ENCODE measurements around the gene SCMH1. TPM values are rescaled to one million over a fixed set of nuclear protein-coding genes. Genes with fewer than 3 reads are reported as not detected.

SCMH1 gene
- total and polyA plus RNA-seq, 2 donors (not counting 3 experiments of a cell fraction or from before 2014, with no cell fraction given), result 39.9 to 40.7 TPM

- intact Hi-C loops (cut with micrococcal nuclease) (loop anchor here (1.0 kb wide), 1 partner anchor 24 kb away; no protein-coding TSS in a partner anchor), dilution Hi-C loops (cut with MboI; ENCODE audit: extremely low pct_ligation_motif_present, low sequenced_read_pairs) (no loop called here)
- Histone ChIP-seq H3K9me1 (replicated peaks; ENCODE audit: control insufficient read depth, extremely low read depth, insufficient read depth, low read length) (no peaks in the 10 kb centered on the region), H3K4me3 (replicated peaks in 1 of 3; ENCODE audit: insufficient read depth in 1 of 3, low read depth in 1 of 3, low read length in 3 of 3) (peak within 1 kb of the TSS; percentile 60 to 69 (median 69)), H3K9me3 (replicated peaks; ENCODE audit: control insufficient read depth, insufficient read depth, low read length) (no peaks in the 10 kb centered on the region), H2AFZ (ENCODE audit: low read depth, low read length) (peak within 1 kb of the TSS; percentile 99), H3K4me2 (ENCODE audit: insufficient read depth, low read length) (peak within 1 kb of the TSS; percentile 49), H3K79me2 (ENCODE audit: control insufficient read depth, insufficient read depth, low read length) (peaks cover 40% of the 10 kb centered on the region), H3K27ac (ENCODE audit: insufficient read depth, low read depth, low read length) (peak within 1 kb of the TSS; percentile 88), H3K9ac (replicated peaks; ENCODE audit: extremely low read depth, insufficient read depth, low read length) (peak within 1 kb of the TSS; percentile 90), H3K27me3 (ENCODE audit: control insufficient read depth in 2 of 2, insufficient read depth in 2 of 2, low read length in 2 of 2) (no peaks in the 10 kb centered on the region), H3K4me1 (ENCODE audit: control insufficient read depth, extremely low read depth, insufficient read depth, low read length) (peaks cover 21% of the 10 kb centered on the region), H3K36me3 (ENCODE audit: control insufficient read depth in 2 of 2, extremely low read depth in 1 of 2, insufficient read depth in 2 of 2, low read length in 2 of 2) (peaks cover 0 to under 1% of the 10 kb centered on the region in 2 experiments), H4K20me1 (replicated peaks; ENCODE audit: control insufficient read depth, extremely low read depth, insufficient read depth, low read length) (no peaks in the 10 kb centered on the region)
- CTCF ChIA-PET, result interaction anchor here (0.8 to 1.7 kb wide), 7 partner anchors 9 to 207 kb away, joined by 3 to 7 read pairs (median 3); no protein-coding TSS in a partner anchor
- FAIRE-seq (peak; percentile 90), DNase-seq (ENCODE audit: low read depth, low spot score) (peak; percentile 92)
- POLR2A ChIA-PET, result interaction anchor here (0.6 to 0.9 kb wide), 2 partner anchors 122 kb away, joined by 3 read pairs; no protein-coding TSS in a partner anchor
- BruUV-seq (replicated peaks), result TSS peak; percentile 74
- TF ChIP-seq MAX (IDR thresholded peaks at IDR 0.05; ENCODE audit: insufficient read depth, insufficient read length), result no peak
- TF ChIP-seq POLR2A (IDR thresholded peaks at IDR 0.05; ENCODE audit: low read depth, low read length), result peak; percentile 85
- TF ChIP-seq MYC (IDR thresholded peaks at IDR 0.05; ENCODE audit: low read depth, low read length), result peak; percentile 51
- no peak for TF ChIP-seq JUN (IDR thresholded peaks at IDR 0.05; ENCODE audit: borderline replicate concordance, insufficient read depth, insufficient read length, low read depth)
- TF ChIP-seq POLR2AphosphoS5 (IDR thresholded peaks at IDR 0.05; ENCODE audit: insufficient read depth, low read depth, low read length), result peak; percentile 80
Measured at GRCh38 chr1:40979241-40980067, 262.7 kb downstream of the SCMH1 start, which contains the start of gene CTPS1. TSS of gene CTPS1 (plus strand) at chr1:40979696. CDS start at chr1:40983291, 3,595 bp downstream.

GRCh38 chr1:40978886-40979240 is 263.2 kb downstream of the SCMH1 start:
- POLR2A ChIA-PET, result interaction anchor here (0.9 kb wide), 1 partner anchor 121 kb away, joined by 3 read pairs; no protein-coding TSS in a partner anchor
- dilution Hi-C loops (cut with MboI; ENCODE audit: extremely low pct_ligation_motif_present, low sequenced_read_pairs), result no loop called here
- no peak for TF ChIP-seq JUN (IDR thresholded peaks at IDR 0.05; ENCODE audit: borderline replicate concordance, insufficient read depth, insufficient read length, low read depth)
- no peak for TF ChIP-seq FOS (IDR thresholded peaks at IDR 0.05; ENCODE audit: borderline replicate concordance, insufficient read depth, low read length)
- no peak for TF ChIP-seq GATA2 (IDR thresholded peaks at IDR 0.05; ENCODE audit: insufficient read depth, insufficient read length, low read depth, low read length)
- TF ChIP-seq CTCF (IDR thresholded peaks at IDR 0.05; ENCODE audit: extremely low read depth in 1 of 2, insufficient read depth in 1 of 2, low read depth in 1 of 2, low read length in 2 of 2), result no peak
- TF ChIP-seq EZH2 (IDR thresholded peaks at IDR 0.05; ENCODE audit: borderline replicate concordance, low read depth, low read length, severe bottlenecking), result no peak
- TF ChIP-seq POLR2A (IDR thresholded peaks at IDR 0.05; ENCODE audit: low read depth, low read length), result no peak
- TF ChIP-seq MYC (IDR thresholded peaks at IDR 0.05; ENCODE audit: low read depth, low read length), result no peak
- TF ChIP-seq MAX (IDR thresholded peaks at IDR 0.05; ENCODE audit: insufficient read depth, insufficient read length), result no peak
- no peak for TF ChIP-seq POLR2AphosphoS5 (IDR thresholded peaks at IDR 0.05; ENCODE audit: insufficient read depth, low read depth, low read length)
- H3K36me3 ChIP-seq (ENCODE audit: control insufficient read depth in 2 of 2, extremely low read depth in 1 of 2, insufficient read depth in 2 of 2, low read length in 2 of 2), result no peaks in the 10 kb centered on the region
- CTCF ChIA-PET, result interaction anchor here (1.4 to 1.7 kb wide), 3 partner anchors 8 to 26 kb away, joined by 3 to 7 read pairs (median 5); no protein-coding TSS in a partner anchor
- no TSS peak for BruUV-seq (replicated peaks)
- no peaks in the 10 kb centered on the region for H3K27me3 ChIP-seq (ENCODE audit: control insufficient read depth in 2 of 2, insufficient read depth in 2 of 2, low read length in 2 of 2)
- H3K4me3 ChIP-seq (replicated peaks in 1 of 3; ENCODE audit: insufficient read depth in 1 of 3, low read depth in 1 of 3, low read length in 3 of 3), result peak overlapping the region; percentile 11 to 69 (median 69)
- no peaks in the 10 kb centered on the region for H3K9me1 ChIP-seq (replicated peaks; ENCODE audit: control insufficient read depth, extremely low read depth, insufficient read depth, low read length)
- peak overlapping the region; percentile 49 for H3K4me2 ChIP-seq (ENCODE audit: insufficient read depth, low read length)
- H4K20me1 ChIP-seq (replicated peaks; ENCODE audit: control insufficient read depth, extremely low read depth, insufficient read depth, low read length), result no peaks in the 10 kb centered on the region
- peak overlapping the region; percentile 88 for H3K27ac ChIP-seq (ENCODE audit: insufficient read depth, low read depth, low read length)
- H2AFZ ChIP-seq (ENCODE audit: low read depth, low read length), result peak overlapping the region; percentile 99
- intact Hi-C loops (cut with micrococcal nuclease), result loop anchor here (1.0 kb wide), 1 partner anchor 24 kb away; no protein-coding TSS in a partner anchor
- DNase-seq (ENCODE audit: low read depth, low spot score) (no peak), FAIRE-seq (peak; percentile 4)
- peaks cover 18% of the 10 kb centered on the region for H3K4me1 ChIP-seq (ENCODE audit: control insufficient read depth, extremely low read depth, insufficient read depth, low read length)
- H3K9me3 ChIP-seq (replicated peaks; ENCODE audit: control insufficient read depth, insufficient read depth, low read length), result no peaks in the 10 kb centered on the region
- H3K9ac ChIP-seq (replicated peaks; ENCODE audit: extremely low read depth, insufficient read depth, low read length), result peak overlapping the region; percentile 90
- peaks cover 39% of the 10 kb centered on the region for H3K79me2 ChIP-seq (ENCODE audit: control insufficient read depth, insufficient read depth, low read length)

Measured in endothelial cell of umbilical vein (primary cell).